Suprapubic skin (tissue), 4 donors: ENCODE measurements around the gene ZNF284. TPM values are rescaled to one million over a fixed set of nuclear protein-coding genes. Genes with fewer than 3 reads are reported as not detected.
A peak's percentile ranks its signal among the peaks of the same experiment; 100 is the strongest.

Experiments
- DNase-seq, 2 donors: peaks; one replicate each; pipeline ENCODE4 v3.0.0-alpha.2; 2019; ENCODE audit warnings: low spot score in 2 of 2
- H3K27ac ChIP-seq: fragments of 200-600 bp; sonication (generic); one replicate; pipeline ENCODE4 v1.5.1; 2019
- H3K27me3 ChIP-seq: fragments of 200-600 bp; sonication (generic); one replicate; pipeline ENCODE4 v1.5.1; 2019
- H3K36me3 ChIP-seq: fragments of 200-600 bp; sonication (generic); one replicate; pipeline ENCODE4 v1.5.1; 2019
- H3K4me1 ChIP-seq: fragments of 200-600 bp; sonication (generic); one replicate; pipeline ENCODE4 v1.5.1; 2019
- H3K4me3 ChIP-seq: fragments of 200-600 bp; sonication (generic); one replicate; pipeline ENCODE4 v1.5.1; 2019; ENCODE audit warnings: mild to moderate bottlenecking
- H3K9me3 ChIP-seq: fragments of 200-600 bp; sonication (generic); one replicate; pipeline ENCODE4 v1.5.1; 2019
- CTCF ChIP-seq, 2 donors: fragments of 200-600 bp in 1 of 2; fragments of 450-650 bp in 1 of 2; sonication (generic) in 1 of 2; IDR thresholded peaks; one replicate each; pipeline ENCODE4 v1.5.1; 2016 to 2019; ENCODE audit warnings: antibody characterized with exemption in 2 of 2, mild to moderate bottlenecking in 1 of 2, moderate library complexity in 1 of 2
- EP300 ChIP-seq: sonication (generic); formaldehyde crosslinking; IDR thresholded peaks from one replicate; pipeline ENCODE4 v1.6.1; 2017; ENCODE audit warnings: antibody characterized with exemption
- POLR2A ChIP-seq, 2 donors: fragments of 450-650 bp; IDR thresholded peaks; one replicate each; pipeline ENCODE4 v1.6.1; 2017; ENCODE audit warnings: antibody characterized with exemption in 2 of 2, mild to moderate bottlenecking in 2 of 2, moderate library complexity in 2 of 2
- POLR2AphosphoS5 ChIP-seq, 3 donors: sonication (generic); formaldehyde crosslinking; IDR thresholded peaks; one replicate each; pipeline ENCODE4 v1.6.1; 2017; ENCODE audit warnings: antibody characterized with exemption in 3 of 3
- WGBS: methylation state at CpG from one replicate; pipeline ENCODE4 v1.1.5; 2018; 5-methylcytosine and 5-hydroxymethylcytosine counted together
- total RNA-seq, 4 donors: library from RNA; depleted of rRNA; stranded (reverse); fragments of >200 nt; gene quantifications; one replicate each; pipeline ENCODE4 v1.1.0, GENCODE V29; 2016

ZNF284 gene
- total RNA-seq: 1 to 10 TPM; 1.2 to 4.9 (median 1.3) TPM

DNA sequence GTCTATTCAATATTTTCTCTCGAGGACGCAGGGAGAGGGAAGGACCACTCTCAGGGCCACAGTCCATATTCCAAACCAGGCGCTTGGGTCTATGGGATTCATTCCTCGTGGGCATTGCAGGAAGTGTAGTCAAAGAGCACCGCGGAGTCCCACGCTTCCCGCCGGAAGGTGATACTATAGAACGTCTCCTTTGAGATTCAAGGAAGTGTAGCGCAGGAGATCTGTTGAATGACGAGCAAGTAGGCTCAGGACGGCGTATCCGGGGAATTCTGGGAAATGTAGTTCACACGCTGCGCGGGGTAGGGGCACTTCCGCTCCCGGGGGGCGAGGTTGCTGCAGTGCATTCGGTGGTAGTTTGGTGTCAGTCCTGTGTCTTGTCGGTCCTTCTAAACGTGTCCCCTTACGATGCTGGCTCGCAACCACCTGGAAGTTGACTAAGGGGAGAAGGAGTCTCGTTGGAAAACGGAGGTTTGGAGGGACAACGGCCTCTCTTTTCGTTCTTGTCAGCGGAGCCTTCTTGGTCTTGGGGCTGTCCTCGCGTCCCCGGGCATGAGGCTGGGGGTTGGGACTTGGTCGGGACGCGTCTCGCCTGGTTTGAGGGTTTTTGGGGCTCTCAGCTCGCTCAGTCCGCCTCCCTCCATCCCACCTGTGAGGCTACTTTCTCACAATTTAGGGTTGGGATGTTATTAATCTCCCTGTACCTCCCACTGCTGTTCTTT lies at the start of gene ZNF284:
TSS of gene ZNF284 (plus strand) at position 336 of the 719 bp plus-strand sequence. CDS start 4,231 bp downstream, outside the sequence.
- Histone ChIP-seq H3K27ac (no peak within 1 kb of the TSS), H3K27me3 (no peaks in the 10 kb centered on the region), H3K4me3 (peak within 1 kb of the TSS; percentile 61), H3K36me3 (peaks cover 8% of the 10 kb centered on the region), H3K4me1 (peaks cover 19% of the 10 kb centered on the region), H3K9me3 (peaks cover 22% of the 10 kb centered on the region)
- no peak for TF ChIP-seq POLR2A (IDR thresholded peaks at IDR 0.05)
- no peak for TF ChIP-seq EP300
- TF ChIP-seq POLR2AphosphoS5 (IDR thresholded peaks at IDR 0.05): peak in 1 of 3 donors; percentile 50
- 0% methylated on average over 10 of the region's 40 CpGs for WGBS
- peak; percentile 87 to 89 for DNase-seq

DNA sequence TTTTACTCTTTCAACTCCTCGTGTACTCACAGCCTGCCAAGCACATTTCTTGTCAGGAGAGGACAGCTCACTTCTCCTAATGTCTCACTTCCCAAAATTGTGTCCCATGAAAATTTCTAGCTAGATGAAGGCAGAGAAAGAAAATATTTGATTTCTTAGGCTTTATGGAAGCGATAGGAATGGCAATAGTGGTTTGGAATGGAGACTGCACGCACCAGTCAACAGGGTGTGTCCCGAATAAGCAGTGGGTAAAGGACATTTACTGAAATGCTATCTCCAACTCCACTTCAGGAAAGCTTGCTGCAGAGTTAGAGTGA lies 47.1 kb upstream of the ZNF284 start:
- Histone ChIP-seq H3K36me3 (peaks cover 30% of the 10 kb centered on the region), H3K4me3 (peak overlapping the region; percentile 83), H3K9me3 (peaks cover 2% of the 10 kb centered on the region), H3K4me1 (peaks cover 15% of the 10 kb centered on the region), H3K27ac (no peak overlapping the region), H3K27me3 (no peaks in the 10 kb centered on the region)
- 45% methylated on average over 4 of the region's 4 CpGs for WGBS
- no peak for DNase-seq
- TF ChIP-seq EP300 (no peak), CTCF (IDR thresholded peaks at IDR 0.05) (no peak), POLR2AphosphoS5 (IDR thresholded peaks at IDR 0.05) (no peak), POLR2A (IDR thresholded peaks at IDR 0.05) (no peak)

DNA sequence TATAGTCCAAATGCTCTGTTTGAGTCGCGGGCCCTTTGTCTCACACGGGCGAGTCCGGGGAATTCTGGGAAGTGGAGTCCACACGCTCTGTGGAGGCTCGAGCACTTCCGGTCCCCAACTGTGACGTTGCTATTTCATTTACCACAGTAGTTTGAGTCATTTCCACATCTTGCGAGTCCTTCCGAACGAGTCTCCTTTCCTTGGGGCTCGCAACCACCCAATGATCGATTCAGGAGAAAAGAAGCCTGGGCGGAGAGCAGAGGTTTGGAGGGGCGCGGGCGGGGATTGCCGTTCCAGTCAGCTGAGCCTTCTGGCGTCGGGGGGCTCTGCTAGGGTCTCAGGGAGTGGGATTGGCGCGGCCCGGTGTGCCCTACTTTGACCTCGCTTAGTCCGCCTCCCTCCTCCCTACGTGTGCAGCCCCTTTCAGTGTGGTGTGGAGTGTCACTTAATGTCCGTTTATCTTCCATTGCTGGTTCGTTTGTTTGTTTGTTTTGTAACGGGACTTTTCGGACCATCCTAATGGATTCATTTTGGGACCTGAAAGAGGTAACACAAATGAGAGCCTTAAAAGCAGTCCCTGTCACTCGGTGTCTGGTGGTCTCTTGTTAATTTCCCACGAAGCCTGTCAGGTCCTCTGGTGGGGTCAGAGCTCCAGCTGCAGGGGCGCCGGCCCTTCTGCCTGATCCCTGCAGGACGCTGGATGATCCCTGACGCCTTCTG lies 46.6 kb upstream of the ZNF284 start, which contains the start of gene ZNF222:
TSS of gene ZNF222 (plus strand) at position 163 of the 720 bp plus-strand sequence. CDS start at position 221, 58 bp downstream.
- Histone ChIP-seq H3K9me3 (peaks cover 8% of the 10 kb centered on the region), H3K27ac (no peak within 1 kb of the TSS), H3K36me3 (peaks cover 35% of the 10 kb centered on the region), H3K4me1 (peaks cover 15% of the 10 kb centered on the region), H3K27me3 (no peaks in the 10 kb centered on the region), H3K4me3 (peak within 1 kb of the TSS; percentile 83)
- peak; percentile 81 to 84 for DNase-seq
- TF ChIP-seq EP300 (no peak), POLR2AphosphoS5 (IDR thresholded peaks at IDR 0.05) (peak in 1 of 3 donors; percentile 10)
- 2% methylated on average over 30 of the region's 37 CpGs for WGBS

DNA sequence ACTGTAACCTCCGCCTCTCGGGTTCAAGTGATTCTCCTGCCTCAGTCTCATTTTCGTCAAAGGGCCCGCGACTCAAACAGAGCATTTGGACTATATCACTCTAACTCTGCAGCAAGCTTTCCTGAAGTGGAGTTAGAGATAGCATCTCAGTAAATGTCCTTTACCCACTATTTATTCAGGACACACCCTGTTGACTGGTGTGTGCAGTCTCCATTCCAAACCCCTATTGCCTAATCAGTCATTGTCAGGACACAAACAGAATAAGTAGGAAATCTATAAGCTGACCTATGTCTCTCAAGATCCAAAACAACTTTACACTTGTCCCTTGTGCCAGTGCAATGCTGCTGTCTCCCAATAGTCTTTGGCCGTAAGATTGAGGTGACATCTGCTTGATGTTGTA lies 45.3 kb upstream of the ZNF284 start:
- peaks cover 15% of the 10 kb centered on the region for H3K4me1 ChIP-seq
- no peaks in the 10 kb centered on the region for H3K27me3 ChIP-seq
- H3K36me3 ChIP-seq: peaks cover 47% of the 10 kb centered on the region
- H3K27ac ChIP-seq: no peak overlapping the region
- peaks cover 12% of the 10 kb centered on the region for H3K9me3 ChIP-seq
- no peak overlapping the region for H3K4me3 ChIP-seq
- no peak for DNase-seq
- WGBS: 93% methylated on average over 6 of the region's 6 CpGs
- TF ChIP-seq POLR2AphosphoS5 (IDR thresholded peaks at IDR 0.05): no peak
- TF ChIP-seq CTCF (IDR thresholded peaks at IDR 0.05): no peak
- no peak for TF ChIP-seq POLR2A (IDR thresholded peaks at IDR 0.05)
- TF ChIP-seq EP300: no peak

DNA sequence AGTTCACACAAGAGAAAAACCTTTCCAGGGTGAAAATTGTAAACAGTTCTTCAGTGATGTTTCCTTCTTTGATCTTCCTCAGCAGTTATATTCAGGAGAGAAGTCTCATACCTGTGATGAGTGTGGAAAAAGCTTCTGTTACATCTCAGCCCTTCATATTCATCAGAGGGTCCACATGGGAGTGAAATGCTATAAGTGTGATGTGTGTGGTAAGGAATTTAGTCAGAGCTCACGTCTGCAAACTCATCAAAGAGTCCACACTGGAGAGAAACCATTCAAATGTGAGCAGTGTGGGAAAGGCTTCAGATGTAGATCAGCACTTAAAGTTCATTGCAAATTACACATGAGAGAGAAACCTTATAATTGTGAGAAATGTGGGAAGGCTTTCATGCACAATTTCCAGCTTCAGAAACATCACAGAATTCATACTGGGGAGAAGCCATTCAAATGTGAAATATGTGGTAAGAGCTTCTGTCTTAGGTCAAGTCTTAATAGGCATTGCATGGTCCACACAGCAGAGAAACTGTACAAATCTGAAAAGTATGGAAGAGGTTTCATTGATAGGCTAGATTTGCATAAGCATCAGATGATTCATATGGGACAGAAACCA lies 39.9 kb upstream of the ZNF284 start:
- TF ChIP-seq CTCF (IDR thresholded peaks at IDR 0.05) (no peak), POLR2A (IDR thresholded peaks at IDR 0.05) (no peak), EP300 (no peak), POLR2AphosphoS5 (IDR thresholded peaks at IDR 0.05) (no peak)
- Histone ChIP-seq H3K4me1 (no peaks in the 10 kb centered on the region), H3K27me3 (no peaks in the 10 kb centered on the region), H3K4me3 (no peak overlapping the region), H3K9me3 (peaks cover 52% of the 10 kb centered on the region), H3K36me3 (peaks cover 56% of the 10 kb centered on the region), H3K27ac (no peak overlapping the region)
- WGBS: 89% methylated on average over 1 of the region's 1 CpG
- DNase-seq: no peak

DNA sequence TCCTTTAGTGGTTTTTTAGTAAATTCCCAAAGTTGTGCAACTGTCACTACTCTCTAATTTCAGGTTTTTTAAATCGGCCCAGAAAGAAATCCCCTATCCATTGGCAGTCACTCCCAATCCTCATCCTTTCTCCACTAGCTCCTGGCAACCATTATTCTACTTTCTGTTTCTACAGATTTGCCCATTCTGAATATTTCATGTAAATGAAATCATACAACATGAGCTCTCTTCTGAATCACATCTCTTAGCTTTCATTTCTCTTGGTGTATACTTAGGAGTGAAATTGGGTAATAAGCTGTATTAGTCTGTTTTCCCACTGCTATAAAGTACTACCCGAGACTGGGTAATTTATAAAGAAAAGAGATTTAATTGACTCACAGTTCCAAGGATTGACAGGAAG lies 29.8 kb upstream of the ZNF284 start:
- TF ChIP-seq POLR2A (IDR thresholded peaks at IDR 0.05) (no peak), EP300 (no peak), POLR2AphosphoS5 (IDR thresholded peaks at IDR 0.05) (no peak), CTCF (IDR thresholded peaks at IDR 0.05) (no peak)
- Histone ChIP-seq H3K4me3 (no peak overlapping the region), H3K27ac (no peak overlapping the region), H3K9me3 (peaks cover 10% of the 10 kb centered on the region), H3K27me3 (peaks cover 13% of the 10 kb centered on the region), H3K36me3 (no peaks in the 10 kb centered on the region), H3K4me1 (no peaks in the 10 kb centered on the region)
- DNase-seq: no peak
- WGBS: 86% methylated on average over 2 of the region's 2 CpGs
